K562 (cell line): ENCODE measurements around the gene U2AF1L4. TPM values are rescaled to one million over a fixed set of nuclear protein-coding genes. Genes with fewer than 3 reads are reported as not detected.

Experiments
- ATF1 ChIP-seq, 2 experiments: fragments of 450-650 bp in 1 of 2; IDR thresholded peaks; 2 replicates each; pipeline ENCODE4 v1.6.1; 2016; ENCODE audit warnings: missing compliant biosample characterization in 1 of 2, missing genetic modification characterization in 1 of 2
- BCOR ChIP-seq: fragments of 450-650 bp; IDR thresholded peaks from 2 replicates; pipeline ENCODE4 v1.6.1; 2016
- CCNT2 ChIP-seq: IDR thresholded peaks from 2 replicates; pipeline ENCODE4 v1.6.1; 2011; ENCODE audit warnings: borderline replicate concordance, low read depth, mild to moderate bottlenecking, moderate library complexity, mixed read lengths, low read length; ENCODE audit not compliant: insufficient read length; ENCODE audit errors: extremely low read depth
- FOXP1 ChIP-seq: sonication (generic); formaldehyde crosslinking; IDR thresholded peaks from 2 replicates; pipeline ENCODE4 v1.8.0; 2022; ENCODE audit warnings: mild to moderate bottlenecking, missing genetic modification reagents
- HDGF ChIP-seq: fragments of 450-650 bp; IDR thresholded peaks from 2 replicates; pipeline ENCODE4 v1.6.1; 2016
- JUND ChIP-seq, 2 experiments: IDR thresholded peaks; 2 replicates in 1 of 2; 3 replicates in 1 of 2; pipeline ENCODE4 v1.6.1; 2011; ENCODE audit warnings: borderline replicate concordance in 2 of 2, low read depth in 2 of 2, low read length in 2 of 2, improper control_type of control experiment in 1 of 2, missing biosample characterization in 1 of 2, missing genetic modification characterization in 1 of 2, missing genetic modification reagents in 1 of 2
- KLF1 ChIP-seq: fragments of 450-650 bp; IDR thresholded peaks from 2 replicates; pipeline ENCODE4 v1.6.1; 2016; ENCODE audit warnings: missing genetic modification characterization, missing compliant biosample characterization
- KLF10 ChIP-seq: fragments of 250-450 bp; sonication (Bioruptor Pico); IDR thresholded peaks from 2 replicates; pipeline ENCODE4 v1.6.1; 2021; ENCODE audit warnings: matching md5 sums
- KLF16 ChIP-seq: IDR thresholded peaks from 2 replicates; pipeline ENCODE4 v1.6.1; 2016; ENCODE audit warnings: antibody characterized with exemption
- NCOA1 ChIP-seq: fragments of 450-650 bp; IDR thresholded peaks from 2 replicates; pipeline ENCODE4 v1.6.1; 2016; ENCODE audit warnings: low read depth
- NONO ChIP-seq, 2 experiments: fragments of 200-400 bp in 1 of 2; fragments of 450-650 bp in 1 of 2; formaldehyde crosslinking in 1 of 2; IDR thresholded peaks; 2 replicates each; pipeline ENCODE4 v1.6.1; 2017; ENCODE audit warnings: low read depth in 2 of 2, mild to moderate bottlenecking in 2 of 2, moderate library complexity in 2 of 2, low read length in 1 of 2
- RFX7 ChIP-seq: fragments of 250-450 bp; sonication (Bioruptor Pico); IDR thresholded peaks from 2 replicates; pipeline ENCODE4 v1.5.1; 2021; ENCODE audit warnings: mild to moderate bottlenecking
- SUPT5H ChIP-seq: fragments of 450-650 bp; IDR thresholded peaks from 2 replicates; pipeline ENCODE4 v1.6.1; 2016
- UBTF ChIP-seq, 2 experiments: IDR thresholded peaks; 2 replicates each; pipeline ENCODE4 v1.6.1; 2012; ENCODE audit warnings: improper control_type of control experiment in 2 of 2, low read depth in 2 of 2, low read length in 2 of 2, borderline replicate concordance in 1 of 2
- ZNF174 ChIP-seq: fragments of 250-450 bp; sonication (Bioruptor Pico); IDR thresholded peaks from 2 replicates; pipeline ENCODE4 v1.4.0; 2020; ENCODE audit warnings: mild to moderate bottlenecking
- ZNF79 ChIP-seq: fragments of 250-450 bp; sonication (Bioruptor Pico); IDR thresholded peaks from 2 replicates; pipeline ENCODE4 v1.4.0; 2020; ENCODE audit warnings: low read depth, mild to moderate bottlenecking, moderate library complexity
- polyA plus RNA-seq, 8 experiments: library from polyadenylated mRNA; depleted of rRNA in 4 of 8; stranded (reverse) in 5 of 8; unstranded in 3 of 8; fragments of >200 nt; fragmentation: Nextera tagmentation in 2 of 8; fragmentation: Illumina TruSeq in 1 of 8; extraction: Ambion mirVana in 2 of 8; extraction: Trizol in 1 of 8; gene quantifications; 2 replicates each; pipeline versions ENCODE4 v1.2.1 to v1.2.3, GENCODE V29; 2011 to 2014; ENCODE audit warnings: inconsistent platforms in 1 of 8, missing spikeins in 1 of 8
- total RNA-seq, 7 experiments: library from RNA; depleted of rRNA in 6 of 7; stranded (reverse); fragments of >200 nt in 6 of 7; fragmentation: Illumina TruSeq in 2 of 7; extraction: Trizol in 2 of 7; gene quantifications; 2 replicates each; pipeline versions ENCODE4 v1.2.1 to v1.2.3, GENCODE V29; 2011 to 2021; ENCODE audit warnings: low replicate concordance in 1 of 7
- TF ChIP-seq, protein P1 (sequence below): sonication (generic); formaldehyde crosslinking; IDR thresholded peaks from 2 replicates; pipeline ENCODE4 v1.8.0; 2022; ENCODE audit warnings: missing genetic modification reagents, mild to moderate bottlenecking, borderline replicate concordance
- TF ChIP-seq, protein P2 (sequence below): fragments of 250-450 bp; sonication (Bioruptor Pico); IDR thresholded peaks from 2 replicates; pipeline ENCODE4 v1.4.0; 2020
- TF ChIP-seq, protein P3 (sequence below): sonication (generic); formaldehyde crosslinking; IDR thresholded peaks from 2 replicates; pipeline ENCODE4 v1.8.0; 2022; ENCODE audit warnings: mild to moderate bottlenecking, missing genetic modification reagents, borderline replicate concordance

Gene U2AF1L4
- total and polyA plus RNA-seq, 9 of the 15 experiments (the other 6 are each of a cell fraction or from before 2014, with no cell fraction given), result 8.4 to 19.5 (median 12.6) TPM

GRCh38 chr19:35740423-35741202, 4.6 kb downstream of the U2AF1L4 start (continued):
- peak; percentile 11; the same call in 1 of the 2 replicates for TF ChIP-seq JUND (IDR thresholded peaks at IDR 0.05; ENCODE audit: borderline replicate concordance, low read depth, low read length)
- TF ChIP-seq JUND (tag; IDR thresholded peaks at IDR 0.05; ENCODE audit: borderline replicate concordance, low read depth, low read length), result no peak; the same call in 2 of the 3 replicates
- 0 out of 2 replicates have a peak, but pooled peaks have one; percentile 39 for TF ChIP-seq BCOR
- TF ChIP-seq UBTF (IDR thresholded peaks at IDR 0.05; ENCODE audit: borderline replicate concordance in 1 of 2, low read depth in 2 of 2, low read length in 2 of 2), result peak in 1 of 2 experiments; percentile 87; a peak in 2 of 4 replicates
- TF ChIP-seq, protein P1, sequence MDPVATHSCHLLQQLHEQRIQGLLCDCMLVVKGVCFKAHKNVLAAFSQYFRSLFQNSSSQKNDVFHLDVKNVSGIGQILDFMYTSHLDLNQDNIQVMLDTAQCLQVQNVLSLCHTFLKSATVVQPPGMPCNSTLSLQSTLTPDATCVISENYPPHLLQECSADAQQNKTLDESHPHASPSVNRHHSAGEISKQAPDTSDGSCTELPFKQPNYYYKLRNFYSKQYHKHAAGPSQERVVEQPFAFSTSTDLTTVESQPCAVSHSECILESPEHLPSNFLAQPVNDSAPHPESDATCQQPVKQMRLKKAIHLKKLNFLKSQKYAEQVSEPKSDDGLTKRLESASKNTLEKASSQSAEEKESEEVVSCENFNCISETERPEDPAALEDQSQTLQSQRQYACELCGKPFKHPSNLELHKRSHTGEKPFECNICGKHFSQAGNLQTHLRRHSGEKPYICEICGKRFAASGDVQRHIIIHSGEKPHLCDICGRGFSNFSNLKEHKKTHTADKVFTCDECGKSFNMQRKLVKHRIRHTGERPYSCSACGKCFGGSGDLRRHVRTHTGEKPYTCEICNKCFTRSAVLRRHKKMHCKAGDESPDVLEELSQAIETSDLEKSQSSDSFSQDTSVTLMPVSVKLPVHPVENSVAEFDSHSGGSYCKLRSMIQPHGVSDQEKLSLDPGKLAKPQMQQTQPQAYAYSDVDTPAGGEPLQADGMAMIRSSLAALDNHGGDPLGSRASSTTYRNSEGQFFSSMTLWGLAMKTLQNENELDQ (CRISPR knock-in tag), result 0 out of 2 replicates have a peak, but pooled peaks have one; percentile 33
- TF ChIP-seq CCNT2, result peak; percentile 41
- 0 out of 2 replicates have a peak, but pooled peaks have one; percentile 12 for TF ChIP-seq ATF1 (CRISPR knock-in tag; IDR thresholded peaks at IDR 0.05)
- peak; percentile 80 for TF ChIP-seq ATF1 (tag; IDR thresholded peaks at IDR 0.05)
- TF ChIP-seq HDGF, result peak; percentile 88
- peak; percentile 76 for TF ChIP-seq SUPT5H
- 0 out of 2 replicates have a peak, but pooled peaks have one; percentile 16 for TF ChIP-seq RFX7
- TF ChIP-seq, protein P2, sequence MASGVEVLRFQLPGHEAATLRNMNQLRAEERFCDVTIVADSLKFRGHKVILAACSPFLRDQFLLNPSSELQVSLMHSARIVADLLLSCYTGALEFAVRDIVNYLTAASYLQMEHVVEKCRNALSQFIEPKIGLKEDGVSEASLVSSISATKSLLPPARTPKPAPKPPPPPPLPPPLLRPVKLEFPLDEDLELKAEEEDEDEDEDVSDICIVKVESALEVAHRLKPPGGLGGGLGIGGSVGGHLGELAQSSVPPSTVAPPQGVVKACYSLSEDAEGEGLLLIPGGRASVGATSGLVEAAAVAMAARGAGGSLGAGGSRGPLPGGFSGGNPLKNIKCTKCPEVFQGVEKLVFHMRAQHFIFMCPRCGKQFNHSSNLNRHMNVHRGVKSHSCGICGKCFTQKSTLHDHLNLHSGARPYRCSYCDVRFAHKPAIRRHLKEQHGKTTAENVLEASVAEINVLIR (CRISPR knock-in tag), result no peak
- TF ChIP-seq NCOA1, result peak; percentile 72; the same call in 1 of the 2 replicates
- 0 out of 4 replicates have a peak, but pooled peaks of 1 of the 2 experiments have one; percentile 31 for TF ChIP-seq NONO (IDR thresholded peaks at IDR 0.05; ENCODE audit: low read depth in 2 of 2, low read length in 1 of 2)
- TF ChIP-seq ZNF79 (CRISPR knock-in tag), result no peak
- TF ChIP-seq FOXP1 (CRISPR knock-in tag), result peak; percentile 92
- TF ChIP-seq, protein P3, sequence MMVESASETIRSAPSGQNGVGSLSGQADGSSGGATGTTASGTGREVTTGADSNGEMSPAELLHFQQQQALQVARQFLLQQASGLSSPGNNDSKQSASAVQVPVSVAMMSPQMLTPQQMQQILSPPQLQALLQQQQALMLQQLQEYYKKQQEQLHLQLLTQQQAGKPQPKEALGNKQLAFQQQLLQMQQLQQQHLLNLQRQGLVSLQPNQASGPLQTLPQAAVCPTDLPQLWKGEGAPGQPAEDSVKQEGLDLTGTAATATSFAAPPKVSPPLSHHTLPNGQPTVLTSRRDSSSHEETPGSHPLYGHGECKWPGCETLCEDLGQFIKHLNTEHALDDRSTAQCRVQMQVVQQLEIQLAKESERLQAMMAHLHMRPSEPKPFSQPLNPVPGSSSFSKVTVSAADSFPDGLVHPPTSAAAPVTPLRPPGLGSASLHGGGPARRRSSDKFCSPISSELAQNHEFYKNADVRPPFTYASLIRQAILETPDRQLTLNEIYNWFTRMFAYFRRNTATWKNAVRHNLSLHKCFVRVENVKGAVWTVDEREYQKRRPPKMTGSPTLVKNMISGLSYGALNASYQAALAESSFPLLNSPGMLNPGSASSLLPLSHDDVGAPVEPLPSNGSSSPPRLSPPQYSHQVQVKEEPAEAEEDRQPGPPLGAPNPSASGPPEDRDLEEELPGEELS (CRISPR knock-in tag), result peak; percentile 85
- no peak for TF ChIP-seq KLF10 (CRISPR knock-in tag)
- no peak for TF ChIP-seq ZNF174
- TF ChIP-seq KLF1 (tag), result peak; percentile 75
- TF ChIP-seq KLF16, result no peak
